Loucy (cell line): Measurements from ENCODE around the gene KLHL3.
A peak's percentile ranks its signal among the peaks of the same experiment; 100 is the strongest.

Experiments used
- H2AFZ ChIP-seq: fragments of 200-600 bp; sonication (generic); 2 replicates; pipeline ENCODE4 v1.6.0; 2016; ENCODE audit warnings: antibody characterized with exemption, mild to moderate bottlenecking, low read length, moderate library complexity
- H3F3A ChIP-seq: fragments of 200-600 bp; 2 replicates; pipeline ENCODE4 v1.6.0; 2016; ENCODE audit warnings: antibody characterized with exemption, low read depth, mild to moderate bottlenecking
- H3K27me3 ChIP-seq: fragments of 200-600 bp; sonication (generic); 2 replicates; pipeline ENCODE4 v1.6.1; 2014; ENCODE audit warnings: low read length, mild to moderate bottlenecking; ENCODE audit not compliant: insufficient read depth, poor library complexity, severe bottlenecking
- H3K36me3 ChIP-seq: fragments of 200-600 bp; sonication (generic); 2 replicates; pipeline ENCODE4 v1.6.1; 2016; ENCODE audit warnings: low read length; ENCODE audit not compliant: insufficient read depth
- H3K4me1 ChIP-seq: fragments of 200-600 bp; sonication (generic); 2 replicates; pipeline ENCODE4 v1.5.1; 2014; ENCODE audit warnings: low read length, mild to moderate bottlenecking; ENCODE audit not compliant: insufficient read depth, poor library complexity, severe bottlenecking
- H3K4me2 ChIP-seq: fragments of 200-600 bp; sonication (generic); 2 replicates; pipeline ENCODE4 v1.6.0; 2014; ENCODE audit warnings: antibody characterized with exemption, low read length, low read depth, mild to moderate bottlenecking; ENCODE audit not compliant: poor library complexity, severe bottlenecking
- H3K4me3 ChIP-seq: fragments of 200-600 bp; sonication (generic); 2 replicates; pipeline ENCODE4 v1.5.1; 2014; ENCODE audit warnings: low read length, mild to moderate bottlenecking, mixed read lengths; ENCODE audit not compliant: poor library complexity, severe bottlenecking
- H3K79me2 ChIP-seq: fragments of 200-600 bp; sonication (generic); 2 replicates; pipeline ENCODE4 v1.6.1; 2014; ENCODE audit warnings: low read length; ENCODE audit not compliant: insufficient read depth
- H3K9ac ChIP-seq: fragments of 200-600 bp; sonication (generic); 2 replicates; pipeline ENCODE4 v1.6.0; 2014; ENCODE audit warnings: mild to moderate bottlenecking, low read depth, low read length, moderate library complexity; ENCODE audit not compliant: poor library complexity, severe bottlenecking
- H3K9me2 ChIP-seq: fragments of 200-600 bp; sonication (generic); replicated peaks from 2 replicates; pipeline ENCODE4 v1.6.1; 2016; ENCODE audit warnings: low read depth, low read length, mixed read lengths
- H3K9me3 ChIP-seq: fragments of 200-600 bp; sonication (generic); 2 replicates; pipeline ENCODE4 v1.6.1; 2014; ENCODE audit warnings: mild to moderate bottlenecking, antibody characterized with exemption, low read length, low read depth; ENCODE audit not compliant: insufficient read depth
- H4K20me1 ChIP-seq: fragments of 200-600 bp; sonication (generic); 2 replicates; pipeline ENCODE4 v1.6.0; 2014; ENCODE audit warnings: antibody characterized with exemption, low read length, mild to moderate bottlenecking; ENCODE audit not compliant: insufficient read depth, poor library complexity, severe bottlenecking
- EZH2phosphoT487 ChIP-seq: fragments of 200-600 bp; IDR thresholded peaks from 2 replicates; pipeline ENCODE4 v1.6.1; 2018; ENCODE audit warnings: antibody characterized with exemption, mild to moderate bottlenecking, moderate library complexity, borderline replicate concordance
- TF ChIP-seq, protein P1 (sequence below): fragments of 200-600 bp; sonication (generic); conservative IDR thresholded peaks from 2 replicates; pipeline ENCODE4 v1.5.1; 2014; ENCODE audit warnings: mild to moderate bottlenecking, antibody characterized with exemption, low read length

Gene KLHL3

DNA sequence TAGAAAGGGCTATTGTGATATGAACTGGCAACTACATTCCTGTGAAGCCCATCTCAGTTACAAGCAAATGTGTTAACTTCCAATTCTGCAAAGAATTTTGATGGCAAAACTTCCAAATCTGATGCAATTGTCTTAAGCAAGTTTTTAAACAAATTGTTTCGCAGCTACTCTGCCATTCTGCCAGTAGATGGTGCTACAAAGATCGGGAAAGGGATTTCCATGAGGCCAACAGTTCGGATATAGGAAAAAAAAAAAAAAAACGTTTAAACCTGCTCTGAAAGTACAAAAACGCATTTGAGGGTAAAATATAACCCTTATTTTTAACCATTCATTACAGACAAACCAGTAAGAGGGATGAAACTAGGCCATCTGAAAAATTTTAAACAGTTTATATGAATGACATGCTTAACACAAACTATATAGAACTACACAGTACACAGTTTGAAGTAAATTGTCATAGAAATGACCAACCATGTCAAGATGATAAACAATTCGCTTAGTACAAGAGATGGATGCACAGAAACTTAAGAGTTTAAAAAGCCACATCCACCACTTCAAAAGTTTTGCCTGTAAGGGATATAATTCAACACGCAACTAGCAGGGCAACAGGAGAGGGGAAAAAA, 16.1 kb upstream of the KLHL3 start:
- Histone ChIP-seq H3K27me3 (peaks cover 11% of the 10 kb centered on the region), H3K9ac (peak overlapping the region; percentile 100), H3K36me3 (peaks cover 16% of the 10 kb centered on the region), H4K20me1 (peaks cover 67% of the 10 kb centered on the region), H3K79me2 (peaks cover 69% of the 10 kb centered on the region), H3K4me2 (peak overlapping the region; percentile 88), H3K9me3 (no peaks in the 10 kb centered on the region), H2AFZ (no peak overlapping the region), H3K4me3 (peak overlapping the region; percentile 99), H3K4me1 (peaks cover 37% of the 10 kb centered on the region), H3K9me2 (no peaks in the 10 kb centered on the region), H3F3A (no peaks in the 10 kb centered on the region)
- TF ChIP-seq EZH2phosphoT487 = no peak
- TF ChIP-seq, protein P1, sequence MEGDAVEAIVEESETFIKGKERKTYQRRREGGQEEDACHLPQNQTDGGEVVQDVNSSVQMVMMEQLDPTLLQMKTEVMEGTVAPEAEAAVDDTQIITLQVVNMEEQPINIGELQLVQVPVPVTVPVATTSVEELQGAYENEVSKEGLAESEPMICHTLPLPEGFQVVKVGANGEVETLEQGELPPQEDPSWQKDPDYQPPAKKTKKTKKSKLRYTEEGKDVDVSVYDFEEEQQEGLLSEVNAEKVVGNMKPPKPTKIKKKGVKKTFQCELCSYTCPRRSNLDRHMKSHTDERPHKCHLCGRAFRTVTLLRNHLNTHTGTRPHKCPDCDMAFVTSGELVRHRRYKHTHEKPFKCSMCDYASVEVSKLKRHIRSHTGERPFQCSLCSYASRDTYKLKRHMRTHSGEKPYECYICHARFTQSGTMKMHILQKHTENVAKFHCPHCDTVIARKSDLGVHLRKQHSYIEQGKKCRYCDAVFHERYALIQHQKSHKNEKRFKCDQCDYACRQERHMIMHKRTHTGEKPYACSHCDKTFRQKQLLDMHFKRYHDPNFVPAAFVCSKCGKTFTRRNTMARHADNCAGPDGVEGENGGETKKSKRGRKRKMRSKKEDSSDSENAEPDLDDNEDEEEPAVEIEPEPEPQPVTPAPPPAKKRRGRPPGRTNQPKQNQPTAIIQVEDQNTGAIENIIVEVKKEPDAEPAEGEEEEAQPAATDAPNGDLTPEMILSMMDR = peak; percentile 98

DNA sequence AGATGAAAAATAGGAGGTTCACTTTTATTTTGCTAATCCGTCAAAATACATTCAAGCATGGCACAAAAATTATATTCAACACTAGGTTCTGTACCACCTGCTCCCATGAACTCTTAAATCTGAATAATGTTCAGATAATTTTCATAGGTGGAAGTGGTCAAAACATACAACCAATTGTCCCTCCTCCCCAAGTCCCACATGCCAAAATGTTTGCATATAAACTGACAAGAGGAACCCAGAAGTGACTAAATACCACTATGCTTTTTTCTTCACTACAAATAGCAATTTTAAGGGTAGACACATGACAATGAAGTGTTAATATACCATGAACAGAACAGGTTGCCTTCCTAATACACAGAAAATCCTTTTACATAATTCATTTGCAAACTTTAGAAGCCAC, 14.5 kb upstream of the KLHL3 start:
- no peak for TF ChIP-seq EZH2phosphoT487
- TF ChIP-seq, protein P1 = no peak
- no peak overlapping the region for H2AFZ ChIP-seq
- H3F3A ChIP-seq = no peaks in the 10 kb centered on the region
- H3K9me3 ChIP-seq = no peaks in the 10 kb centered on the region
- peak overlapping the region; percentile 100 for H3K9ac ChIP-seq
- H3K79me2 ChIP-seq = peaks cover 69% of the 10 kb centered on the region
- peak overlapping the region; percentile 99 for H3K4me3 ChIP-seq
- peaks cover 67% of the 10 kb centered on the region for H4K20me1 ChIP-seq
- peaks cover 16% of the 10 kb centered on the region for H3K36me3 ChIP-seq
- H3K9me2 ChIP-seq = no peaks in the 10 kb centered on the region
- H3K4me1 ChIP-seq = peaks cover 37% of the 10 kb centered on the region
- peaks cover 11% of the 10 kb centered on the region for H3K27me3 ChIP-seq
- peak overlapping the region; percentile 88 for H3K4me2 ChIP-seq

DNA sequence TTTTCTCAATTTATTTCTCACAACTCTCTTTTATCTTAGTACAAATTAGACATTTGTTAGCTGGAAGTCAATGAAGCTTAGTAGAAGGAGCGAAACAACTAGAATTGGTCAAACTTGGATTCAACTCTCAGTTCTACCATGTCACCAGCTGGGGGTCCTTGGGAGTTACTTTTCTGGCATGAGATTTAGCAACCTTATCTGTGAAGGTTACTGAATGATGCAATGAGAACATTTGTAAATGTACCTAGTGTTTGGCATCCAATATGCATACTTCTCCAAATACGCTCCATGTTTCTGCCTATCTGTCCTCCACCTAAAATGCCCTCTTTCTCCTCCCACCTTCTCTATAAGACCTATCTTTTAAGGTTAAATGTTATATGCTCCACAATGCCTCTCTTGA, 12.0 kb upstream of the KLHL3 start:
- TF ChIP-seq, protein P1 = 0 out of 2 replicates have a peak, but pooled peaks have one; percentile 18
- no peak for TF ChIP-seq EZH2phosphoT487
- Histone ChIP-seq H3K4me3 (no peak overlapping the region), H3K27me3 (no peaks in the 10 kb centered on the region), H2AFZ (no peak overlapping the region), H3K79me2 (peaks cover 56% of the 10 kb centered on the region), H3K4me2 (peak overlapping the region; percentile 88), H3F3A (no peaks in the 10 kb centered on the region), H3K36me3 (peaks cover 16% of the 10 kb centered on the region), H3K9me2 (no peaks in the 10 kb centered on the region), H4K20me1 (peaks cover 55% of the 10 kb centered on the region), H3K9me3 (no peaks in the 10 kb centered on the region), H3K4me1 (peaks cover 31% of the 10 kb centered on the region), H3K9ac (no peak overlapping the region)
